ENCODE results near the gene CASZ1. TPM values are rescaled to one million over a fixed set of nuclear protein-coding genes. Genes with fewer than 3 reads are reported as not detected.
A peak's percentile ranks its signal among the peaks of the same experiment; 100 is the strongest.

The CASZ1 gene
- total RNA-seq, 1 experiment from 2014 or later, result 15.2 TPM

DNA sequence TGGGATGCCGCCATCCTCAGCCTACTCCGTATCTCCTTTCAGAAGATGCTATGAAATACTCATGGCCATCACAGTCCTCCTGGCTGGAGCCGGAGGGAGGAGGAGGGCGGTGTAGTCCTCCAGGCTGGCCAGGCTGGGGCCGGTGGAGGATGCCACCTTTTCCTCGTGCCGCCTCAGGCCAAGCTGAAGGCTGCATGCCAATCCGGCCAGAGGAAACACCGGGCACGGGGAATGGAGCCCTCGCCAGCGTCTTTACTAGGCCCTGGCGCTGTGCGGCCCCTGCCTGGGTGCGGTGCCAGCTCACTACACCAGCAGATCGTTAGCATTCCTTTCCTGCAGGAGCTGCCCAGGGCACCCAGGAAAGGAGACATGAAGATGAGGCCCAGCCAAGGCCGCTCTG lies 70.1 kb downstream of the CASZ1 start:
- TF ChIP-seq CTCF (conservative IDR thresholded peaks at IDR 0.05), result no peak
- no peak for TF ChIP-seq EZH2 (IDR thresholded peaks at IDR 0.05; ENCODE audit: low read depth)
- H3K4me2 ChIP-seq, result no peak overlapping the region
- POLR2A ChIA-PET (ENCODE audit: unreplicated experiment), result interaction anchor here (0.6 to 0.7 kb wide), 2 partner anchors 40 to 65 kb away, joined by 3 to 5 read pairs; no protein-coding TSS in a partner anchor

DNA sequence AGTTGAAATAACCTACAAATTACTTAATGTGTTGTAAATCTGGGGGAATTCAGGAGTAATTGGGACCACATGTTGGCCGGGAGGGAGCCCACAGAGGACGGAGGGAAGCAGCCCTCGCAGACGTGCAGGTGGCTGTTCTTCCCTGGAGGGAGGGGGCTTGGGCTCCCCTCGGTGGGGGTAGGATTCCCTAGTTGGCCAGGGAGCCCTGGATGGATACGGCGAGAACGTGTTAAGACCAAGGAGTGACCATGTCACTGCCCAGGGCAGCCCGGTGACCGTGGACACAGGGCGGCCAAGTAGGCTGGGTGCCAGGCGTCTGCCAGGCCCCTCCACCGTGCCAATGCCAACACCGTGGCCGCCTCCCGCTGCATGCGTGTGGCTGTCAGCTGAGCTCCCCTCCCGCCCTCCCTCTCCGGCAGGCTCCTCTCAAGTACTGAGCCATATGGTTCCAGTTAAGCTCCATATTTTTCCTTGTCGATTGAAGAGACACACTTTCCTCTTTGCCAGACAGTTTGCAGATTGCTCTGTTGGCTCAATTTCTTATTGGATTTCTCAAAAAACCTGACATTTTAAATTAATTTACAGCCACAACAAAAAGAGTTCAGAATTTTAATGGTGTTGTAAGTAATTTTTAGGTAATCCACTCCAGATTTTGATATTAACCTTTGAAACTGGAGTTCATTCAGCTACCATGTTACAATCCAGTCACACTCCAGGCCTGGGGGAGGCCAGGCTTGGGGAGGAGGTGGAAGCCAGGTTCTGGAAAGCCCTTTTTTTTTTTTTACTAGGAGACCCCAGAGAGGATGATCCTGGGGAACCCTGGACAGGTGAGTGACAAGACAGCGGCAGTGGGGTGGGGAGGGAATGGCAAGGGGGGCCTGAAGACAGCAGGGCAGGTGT lies 71.2 kb downstream of the CASZ1 start:
- Histone ChIP-seq H3K4me3 (no peak overlapping the region), H3K27ac (no peak overlapping the region), H2AFZ (no peak overlapping the region), H3K79me2 (ENCODE audit: low read depth) (no peaks in the 10 kb centered on the region), H3K4me1 (replicated peaks; ENCODE audit: insufficient read depth) (peaks cover 14% of the 10 kb centered on the region), H3K4me2 (no peak overlapping the region), H4K20me1 (ENCODE audit: insufficient read depth) (no peaks in the 10 kb centered on the region), H3K36me3 (ENCODE audit: low read depth) (no peaks in the 10 kb centered on the region), H3K9me3 (ENCODE audit: insufficient read depth, low read depth) (no peaks in the 10 kb centered on the region), H3K9me2 (ENCODE audit: insufficient read depth) (no peaks in the 10 kb centered on the region), H3F3A (ENCODE audit: insufficient read depth, low read depth) (no peaks in the 10 kb centered on the region), H3K27me3 (ENCODE audit: insufficient read depth, low read depth) (no peaks in the 10 kb centered on the region)
- intact Hi-C loops (cut with micrococcal nuclease; ENCODE audit: unreplicated experiment), result no loop called here
- TF ChIP-seq CTCF (conservative IDR thresholded peaks at IDR 0.05) (no peak), EZH2 (IDR thresholded peaks at IDR 0.05; ENCODE audit: low read depth) (no peak)
- no TSS peak for BruUV-seq (replicated peaks)
- CTCF ChIA-PET, result no interaction called here
- no peak for DNase-seq
- POLR2A ChIA-PET (ENCODE audit: unreplicated experiment), result no interaction called here

More for the DNA sequence above, 70.1 kb downstream of the CASZ1 start:
- no peaks in the 10 kb centered on the region for H4K20me1 ChIP-seq (ENCODE audit: insufficient read depth)
- no peaks in the 10 kb centered on the region for H3K9me2 ChIP-seq (ENCODE audit: insufficient read depth)
- intact Hi-C loops (cut with micrococcal nuclease; ENCODE audit: unreplicated experiment), result no loop called here
- peaks cover 22% of the 10 kb centered on the region for H3K4me1 ChIP-seq (replicated peaks; ENCODE audit: insufficient read depth)
- no peaks in the 10 kb centered on the region for H3K36me3 ChIP-seq (ENCODE audit: low read depth)
- no peaks in the 10 kb centered on the region for H3K27me3 ChIP-seq (ENCODE audit: insufficient read depth, low read depth)
- DNase-seq, result peak in 1 of 2 experiments; percentile 79
- no peaks in the 10 kb centered on the region for H3K9me3 ChIP-seq (ENCODE audit: insufficient read depth, low read depth)
- BruUV-seq (replicated peaks), result no TSS peak
- H3F3A ChIP-seq (ENCODE audit: insufficient read depth, low read depth), result 0 out of 2 replicates have a peak, but pooled peaks cover 2% of the 10 kb centered on the region
- H2AFZ ChIP-seq, result no peak overlapping the region
- H3K4me3 ChIP-seq, result no peak overlapping the region
- no peak overlapping the region for H3K27ac ChIP-seq
- no peaks in the 10 kb centered on the region for H3K79me2 ChIP-seq (ENCODE audit: low read depth)
- CTCF ChIA-PET, result no interaction called here

- Histone ChIP-seq H3F3A (ENCODE audit: insufficient read depth, low read depth) (no peaks in the 10 kb centered on the region), H3K27me3 (ENCODE audit: insufficient read depth, low read depth) (no peaks in the 10 kb centered on the region), H2AFZ (no peak overlapping the region), H3K9me3 (ENCODE audit: insufficient read depth, low read depth) (no peaks in the 10 kb centered on the region), H3K36me3 (ENCODE audit: low read depth) (no peaks in the 10 kb centered on the region), H3K79me2 (ENCODE audit: low read depth) (no peaks in the 10 kb centered on the region), H3K4me2 (peak overlapping the region; percentile 23), H3K4me1 (replicated peaks; ENCODE audit: insufficient read depth) (peaks cover 14% of the 10 kb centered on the region), H3K27ac (no peak overlapping the region), H3K4me3 (no peak overlapping the region), H3K9me2 (ENCODE audit: insufficient read depth) (no peaks in the 10 kb centered on the region), H4K20me1 (ENCODE audit: insufficient read depth) (no peaks in the 10 kb centered on the region)
- ChIA-PET POLR2A (ENCODE audit: unreplicated experiment) (no interaction called here), CTCF (no interaction called here)
- no TSS peak for BruUV-seq (replicated peaks)
- intact Hi-C loops (cut with micrococcal nuclease; ENCODE audit: unreplicated experiment), result no loop called here
- TF ChIP-seq CTCF (conservative IDR thresholded peaks at IDR 0.05), result no peak
- TF ChIP-seq EZH2 (IDR thresholded peaks at IDR 0.05; ENCODE audit: low read depth), result no peak
- no peak for DNase-seq
These were observed 71.9 kb downstream of the CASZ1 start for GRCh38 chr1:10724511-10724910.

All from PC-9 (cell line).